Activated CD8-positive, alpha-beta T cell treated with anti-CD3 and anti-CD28 coated beads for 36 hours (primary cell): ENCODE results near the gene PAX8. TPM values are rescaled to one million over a fixed set of nuclear protein-coding genes. Genes with fewer than 3 reads are reported as not detected.

ENCODE experiments used
- ATAC-seq: fragments of 200-7000 bp; cut with Tn5 transposase; one replicate; pipeline ENCODE4 v1.10.0; 2021; ENCODE audit warnings: mild to moderate bottlenecking, moderate library complexity
- CTCF ChIA-PET: fragments of 350-600 bp; sonication (Branson Sonifier 250); formaldehyde crosslinking; loops from one replicate; lab custom pipeline; 2021; ENCODE audit warnings: antibody characterized with exemption; lab: Charles Lee
- POLR2A ChIA-PET: fragments of 350-600 bp; sonication (Branson Sonifier 250); formaldehyde crosslinking; loops from one replicate; lab custom pipeline; 2021; ENCODE audit warnings: antibody characterized with exemption; lab: Charles Lee
- DNase-seq: peaks from one replicate; pipeline ENCODE4 v3.0.0-alpha.2; 2020
- H3K27ac Mint-ChIP-seq: one replicate; pipeline ENCODE4 v1.8.0; 2021; ENCODE audit warnings: mild to moderate bottlenecking, mixed read lengths
- H3K27me3 Mint-ChIP-seq: one replicate; pipeline ENCODE4 v1.8.0; 2021; ENCODE audit warnings: mixed read lengths
- H3K36me3 Mint-ChIP-seq: one replicate; pipeline ENCODE4 v1.8.0; 2021; ENCODE audit warnings: low read depth, mixed read lengths
- H3K4me1 Mint-ChIP-seq: one replicate; pipeline ENCODE4 v1.8.0; 2021; ENCODE audit warnings: low read depth, mixed read lengths
- H3K4me3 Mint-ChIP-seq: one replicate; pipeline ENCODE4 v1.8.0; 2021; ENCODE audit warnings: mild to moderate bottlenecking, moderate library complexity, mixed read lengths
- H3K9me3 Mint-ChIP-seq: one replicate; pipeline ENCODE4 v1.8.0; 2021; ENCODE audit warnings: mixed read lengths
- intact Hi-C: fragments of 100-400 bp; cut with micrococcal nuclease; formaldehyde crosslinking; loops from one replicate; pipeline ENCODE4 v1.10.0; 2022
- total RNA-seq, 2 experiments: library from RNA; stranded (reverse); gene quantifications; one replicate each; pipeline ENCODE4 v1.2.3, GENCODE V29; 2021
- TF ChIP-seq, protein P1 (sequence below): fragments of 200-600 bp; IDR thresholded peaks from one replicate; pipeline ENCODE4 v1.8.0; 2022; ENCODE audit warnings: antibody characterized with exemption, mild to moderate bottlenecking

PAX8 gene
- total RNA-seq, 2 experiments from 2014 or later: 0.43 to 0.63 TPM

DNA sequence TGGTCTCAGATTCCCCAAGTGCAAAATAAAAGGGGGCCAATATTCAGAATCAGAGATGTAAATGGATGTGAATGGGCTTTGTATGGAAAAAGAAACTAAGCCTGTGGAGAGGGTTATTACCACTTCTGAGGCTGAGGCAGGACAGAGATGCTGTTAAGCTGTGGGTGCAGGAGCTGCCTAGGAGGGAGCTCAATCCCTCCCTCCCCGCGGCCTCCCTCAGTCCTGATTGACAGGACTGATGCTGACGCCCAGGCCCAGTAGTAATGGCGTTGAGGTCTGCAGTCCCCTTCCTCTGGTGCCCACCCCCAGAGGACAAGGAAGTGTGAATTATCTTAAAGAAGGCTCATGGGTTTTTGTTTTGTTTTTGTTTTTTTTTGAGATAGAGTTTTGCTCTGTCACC lies 64.6 kb downstream of the PAX8 start:
- Mint-ChIP-seq H3K27ac (no peak overlapping the region), H3K4me1 (peaks cover 15% of the 10 kb centered on the region), H3K36me3 (no peaks in the 10 kb centered on the region), H3K4me3 (no peak overlapping the region), H3K27me3 (no peaks in the 10 kb centered on the region), H3K9me3 (no peaks in the 10 kb centered on the region)
- TF ChIP-seq, protein P1, sequence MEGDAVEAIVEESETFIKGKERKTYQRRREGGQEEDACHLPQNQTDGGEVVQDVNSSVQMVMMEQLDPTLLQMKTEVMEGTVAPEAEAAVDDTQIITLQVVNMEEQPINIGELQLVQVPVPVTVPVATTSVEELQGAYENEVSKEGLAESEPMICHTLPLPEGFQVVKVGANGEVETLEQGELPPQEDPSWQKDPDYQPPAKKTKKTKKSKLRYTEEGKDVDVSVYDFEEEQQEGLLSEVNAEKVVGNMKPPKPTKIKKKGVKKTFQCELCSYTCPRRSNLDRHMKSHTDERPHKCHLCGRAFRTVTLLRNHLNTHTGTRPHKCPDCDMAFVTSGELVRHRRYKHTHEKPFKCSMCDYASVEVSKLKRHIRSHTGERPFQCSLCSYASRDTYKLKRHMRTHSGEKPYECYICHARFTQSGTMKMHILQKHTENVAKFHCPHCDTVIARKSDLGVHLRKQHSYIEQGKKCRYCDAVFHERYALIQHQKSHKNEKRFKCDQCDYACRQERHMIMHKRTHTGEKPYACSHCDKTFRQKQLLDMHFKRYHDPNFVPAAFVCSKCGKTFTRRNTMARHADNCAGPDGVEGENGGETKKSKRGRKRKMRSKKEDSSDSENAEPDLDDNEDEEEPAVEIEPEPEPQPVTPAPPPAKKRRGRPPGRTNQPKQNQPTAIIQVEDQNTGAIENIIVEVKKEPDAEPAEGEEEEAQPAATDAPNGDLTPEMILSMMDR: no peak
- DNase-seq: no peak
- intact Hi-C loops: no loop called here
- no peak for ATAC-seq
- POLR2A ChIA-PET: no interaction called here
- CTCF ChIA-PET: interaction anchor here (1.7 kb wide), 1 partner anchor 10 kb away, joined by 6 read pairs; no protein-coding TSS in a partner anchor

DNA sequence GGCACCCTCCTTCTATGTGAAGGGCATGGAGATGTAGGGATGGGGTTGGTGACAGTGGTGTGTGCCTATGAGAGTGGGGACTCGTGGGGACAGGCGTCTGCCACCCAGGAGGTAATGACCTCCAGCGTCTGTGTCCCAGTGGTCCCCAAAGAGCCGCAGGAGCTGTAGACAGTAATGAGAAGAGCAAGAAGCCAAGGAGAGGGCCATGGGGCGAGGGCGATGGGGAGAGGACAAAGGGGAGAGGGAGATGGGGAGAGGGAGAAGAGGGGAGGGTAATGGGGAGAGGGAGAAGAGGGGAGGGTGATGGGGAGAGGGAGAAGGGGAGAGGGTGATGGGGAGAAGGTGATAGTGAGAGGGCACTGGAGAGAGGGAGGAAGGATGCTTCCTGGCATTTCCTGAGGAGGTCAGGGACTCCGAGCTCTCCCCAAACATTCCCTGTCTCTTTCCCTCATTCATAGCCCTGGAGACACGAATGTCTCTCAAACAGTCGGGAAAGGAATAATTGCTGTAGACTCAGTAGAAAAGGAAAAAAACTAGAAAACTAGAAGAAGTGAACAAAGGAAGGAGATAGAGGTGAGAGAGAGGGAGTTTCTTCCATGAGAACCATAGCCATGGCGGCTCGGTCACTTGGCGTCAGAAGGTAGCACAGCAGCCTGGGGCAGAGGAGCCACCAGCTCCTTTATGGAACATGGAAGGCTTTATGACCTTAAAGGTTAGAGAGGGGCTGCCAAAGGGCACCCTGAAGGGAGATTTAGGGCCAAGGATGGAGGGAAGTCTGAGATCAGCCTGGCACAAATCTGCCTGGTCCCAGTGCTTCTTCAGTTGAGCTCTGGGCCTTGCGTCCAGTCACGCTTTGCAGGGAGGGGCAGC lies 65.4 kb downstream of the PAX8 start:
- ATAC-seq (no peak), DNase-seq (no peak)
- Mint-ChIP-seq H3K27me3 (no peaks in the 10 kb centered on the region), H3K27ac (no peak overlapping the region), H3K4me1 (peaks cover 14% of the 10 kb centered on the region), H3K9me3 (no peaks in the 10 kb centered on the region), H3K36me3 (no peaks in the 10 kb centered on the region), H3K4me3 (no peak overlapping the region)
- intact Hi-C loops: no loop called here
- ChIA-PET CTCF (interaction anchor here (1.7 kb wide), 1 partner anchor 9 kb away, joined by 6 read pairs; no protein-coding TSS in a partner anchor), POLR2A (no interaction called here)
- TF ChIP-seq, protein P1: no peak

DNA sequence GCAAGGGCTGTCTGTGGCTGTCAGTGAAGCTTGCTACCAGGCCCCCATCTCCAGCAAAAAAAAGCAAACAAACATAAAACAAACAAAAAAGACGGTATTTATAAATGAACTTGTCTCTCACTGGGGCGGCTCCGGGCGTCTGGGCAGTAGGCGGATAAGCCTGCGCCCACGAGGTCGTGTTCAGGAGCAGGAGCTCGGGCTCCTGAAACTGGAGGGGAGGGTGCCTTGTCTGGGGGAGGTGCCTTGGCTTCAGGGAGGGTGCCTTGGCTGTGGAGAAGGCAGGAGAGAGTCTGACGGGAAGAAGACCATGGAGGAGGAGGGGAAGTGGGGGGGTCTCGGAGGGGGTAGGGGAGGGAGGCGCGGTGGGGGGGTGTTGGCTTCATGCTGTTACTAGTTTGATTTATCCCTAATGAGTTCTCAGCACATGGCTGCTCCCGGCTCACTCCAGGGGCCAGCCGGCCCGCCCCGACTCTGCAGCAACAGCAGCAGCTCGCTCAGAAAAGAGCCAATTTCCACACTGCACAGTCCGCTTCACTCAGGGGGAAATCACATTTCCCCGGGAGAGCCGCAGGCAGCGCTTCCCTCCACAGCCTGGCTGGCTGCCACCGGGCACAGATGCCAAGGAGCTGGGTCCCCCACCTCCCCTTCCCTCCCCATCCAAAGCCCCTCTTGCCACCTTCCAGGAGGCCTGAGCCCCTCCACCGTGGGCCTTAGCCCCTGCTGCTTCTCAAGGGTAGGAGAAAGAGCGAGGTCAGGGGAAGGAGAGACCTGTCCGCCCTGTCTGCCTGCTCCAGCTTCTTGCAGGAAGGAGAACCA lies 66.3 kb downstream of the PAX8 start:
- no peak for DNase-seq
- no peak for ATAC-seq
- ChIA-PET POLR2A (no interaction called here), CTCF (interaction anchor here (1.7 kb wide), 1 partner anchor 8 kb away, joined by 6 read pairs; no protein-coding TSS in a partner anchor)
- intact Hi-C loops: no loop called here
- H3K27me3 Mint-ChIP-seq: no peaks in the 10 kb centered on the region
- H3K9me3 Mint-ChIP-seq: no peaks in the 10 kb centered on the region
- no peaks in the 10 kb centered on the region for H3K36me3 Mint-ChIP-seq
- no peak overlapping the region for H3K4me3 Mint-ChIP-seq
- H3K27ac Mint-ChIP-seq: no peak overlapping the region
- peaks cover 6% of the 10 kb centered on the region for H3K4me1 Mint-ChIP-seq
- TF ChIP-seq, protein P1: no peak

DNA sequence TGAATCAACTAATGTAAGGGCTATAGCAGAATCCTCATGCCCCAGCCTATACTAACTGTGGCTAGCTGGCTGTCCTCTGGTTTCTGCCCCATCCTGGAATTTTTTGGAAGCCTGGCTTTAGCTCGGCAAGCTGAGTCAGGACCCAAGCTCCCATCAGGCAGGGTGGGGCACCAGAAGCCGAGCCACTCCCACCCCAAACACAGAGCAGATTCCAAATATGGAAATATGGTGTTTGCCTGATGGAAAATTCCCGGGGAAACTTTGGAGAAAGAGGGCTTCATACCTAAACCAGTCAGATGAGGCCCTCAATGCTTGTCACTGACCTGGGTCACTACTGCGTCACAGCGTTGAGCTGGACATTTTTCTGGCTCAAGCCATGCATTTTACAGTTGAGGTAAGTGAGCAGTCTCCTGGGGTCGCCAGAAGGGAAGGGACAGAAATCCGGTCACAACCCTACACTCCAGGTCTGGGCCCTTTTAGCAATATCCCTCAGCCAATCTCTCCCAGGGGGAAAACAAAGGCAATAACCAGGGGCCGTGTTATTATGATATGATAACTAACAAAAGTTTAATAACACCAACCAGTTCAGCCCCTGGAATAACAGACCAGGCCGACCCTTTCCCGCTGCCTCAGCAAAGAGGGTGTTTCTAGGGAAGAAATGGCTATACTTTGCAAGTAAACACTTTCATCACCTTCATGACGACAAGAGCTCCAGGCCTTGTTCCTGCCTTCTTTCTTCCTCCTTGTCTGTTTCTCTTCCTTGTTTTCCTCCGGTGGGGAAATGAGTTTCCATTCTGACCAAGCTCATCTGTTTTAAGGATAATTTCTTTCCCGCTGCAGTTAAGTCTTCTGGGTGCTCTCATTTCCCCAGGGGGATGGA lies 67.3 kb downstream of the PAX8 start:
- Mint-ChIP-seq H3K27me3 (no peaks in the 10 kb centered on the region), H3K36me3 (no peaks in the 10 kb centered on the region), H3K9me3 (no peaks in the 10 kb centered on the region), H3K4me1 (no peaks in the 10 kb centered on the region), H3K27ac (no peak overlapping the region), H3K4me3 (no peak overlapping the region)
- ATAC-seq (no peak), DNase-seq (no peak)
- CTCF ChIA-PET: interaction anchor here (0.9 to 1.4 kb wide), 3 partner anchors 74 to 179 kb away, joined by 3 to 8 read pairs (median 3); no protein-coding TSS in a partner anchor
- TF ChIP-seq, protein P1: no peak
- POLR2A ChIA-PET: no interaction called here
- intact Hi-C loops: no loop called here
